ENCODE data around the gene GLRA1. TPM values are rescaled to one million over a fixed set of nuclear protein-coding genes. Genes with fewer than 3 reads are reported as not detected.
"Not testable (repeated sequence)": the region's sequence is repeated elsewhere in the genome, so short reads cannot be mapped to it uniquely, and the experiment has no call there.

Gene GLRA1
- total RNA-seq, 1 donor from 2014 or later: not detected

- DNase-seq (ENCODE audit: low read depth in 2 of 2): peak in 1 of 2 donors; percentile 29
Measured at GRCh38 chr5:151885138-151885908, 39.3 kb downstream of the GLRA1 start.

DNA sequence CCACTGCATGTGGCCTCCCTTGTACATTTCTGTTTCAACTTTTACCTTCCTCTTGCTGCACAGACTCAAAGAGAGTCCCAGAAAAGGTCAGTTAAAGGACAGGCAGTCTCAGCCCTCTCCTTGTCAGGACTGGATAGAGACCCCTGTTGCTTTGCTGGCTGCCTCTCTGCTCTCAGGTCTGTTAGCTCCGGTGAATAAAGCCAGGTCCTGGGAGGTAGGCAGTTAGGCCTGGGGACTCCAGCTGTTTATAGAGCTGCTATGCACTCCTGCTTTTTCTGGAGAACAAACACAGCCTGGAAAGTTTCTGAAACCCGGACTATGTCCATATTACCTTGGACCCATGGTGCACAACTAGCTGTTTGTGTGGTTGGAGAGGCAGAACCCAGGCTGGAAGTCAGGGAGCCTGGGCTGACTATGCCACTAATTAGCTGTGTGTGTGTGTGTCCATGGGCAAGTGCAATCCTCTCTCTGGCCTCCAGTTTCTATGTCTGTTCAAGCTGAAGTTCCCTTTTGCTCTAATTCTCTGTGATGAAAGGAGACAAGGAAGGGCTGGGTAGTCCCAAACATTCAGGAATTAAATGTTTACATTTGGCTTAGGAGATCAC, 42.9 kb downstream of the GLRA1 start:
- no peak for DNase-seq (ENCODE audit: low read depth in 2 of 2)

DNA sequence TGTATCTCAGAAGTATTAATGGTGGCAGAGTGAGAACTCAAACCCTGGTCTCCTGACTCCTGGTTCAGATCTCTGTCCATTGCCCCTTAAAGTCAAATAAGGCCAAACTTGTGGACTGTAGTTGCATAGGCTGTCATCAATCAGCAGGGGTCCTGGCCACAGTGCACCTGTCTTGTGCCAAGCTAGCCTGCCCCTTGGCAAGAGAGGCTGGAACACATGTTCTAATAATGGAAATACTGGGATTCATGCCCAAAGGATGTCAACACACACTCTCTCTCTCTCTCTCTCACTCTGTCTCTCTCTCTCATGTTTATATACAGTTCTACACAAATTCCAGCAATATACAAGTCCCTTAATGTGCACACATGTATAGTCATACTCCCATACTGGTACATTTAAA, 44.3 kb downstream of the GLRA1 start:
- DNase-seq (ENCODE audit: low read depth in 2 of 2): peak in 1 of 2 donors; percentile 28

GRCh38 chr5:151873701-151874100, 51.0 kb downstream of the GLRA1 start:
- DNase-seq (ENCODE audit: low read depth in 2 of 2): no peak

- DNase-seq (ENCODE audit: low read depth in 2 of 2): no peak
Measured at GRCh38 chr5:151872701-151873100, 52.0 kb downstream of the GLRA1 start.

DNA sequence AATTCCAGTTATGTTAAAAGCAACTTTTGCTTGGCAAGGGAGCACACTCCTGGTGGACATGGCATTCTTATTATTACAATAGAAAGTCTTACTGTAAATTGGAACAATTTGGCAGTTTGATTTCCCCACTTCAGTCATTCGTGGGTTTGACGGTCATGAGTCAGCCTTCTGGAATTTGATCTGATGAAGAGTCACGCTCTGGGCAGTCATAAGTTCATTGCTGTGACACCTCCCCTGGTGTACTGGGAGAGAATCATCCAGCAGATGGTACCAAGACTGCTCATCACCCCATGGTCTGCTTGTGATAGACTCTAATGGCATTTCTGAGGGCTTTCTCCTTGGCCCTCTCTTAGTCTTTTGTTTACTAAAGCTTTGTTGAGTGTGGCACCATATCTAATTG, 53.8 kb downstream of the GLRA1 start:
- DNase-seq (ENCODE audit: low read depth in 2 of 2): peak in 1 of 2 donors; percentile 52

GRCh38 chr5:151870271-151870670, 54.4 kb downstream of the GLRA1 start:
- no peak for DNase-seq (ENCODE audit: low read depth in 2 of 2)

DNA sequence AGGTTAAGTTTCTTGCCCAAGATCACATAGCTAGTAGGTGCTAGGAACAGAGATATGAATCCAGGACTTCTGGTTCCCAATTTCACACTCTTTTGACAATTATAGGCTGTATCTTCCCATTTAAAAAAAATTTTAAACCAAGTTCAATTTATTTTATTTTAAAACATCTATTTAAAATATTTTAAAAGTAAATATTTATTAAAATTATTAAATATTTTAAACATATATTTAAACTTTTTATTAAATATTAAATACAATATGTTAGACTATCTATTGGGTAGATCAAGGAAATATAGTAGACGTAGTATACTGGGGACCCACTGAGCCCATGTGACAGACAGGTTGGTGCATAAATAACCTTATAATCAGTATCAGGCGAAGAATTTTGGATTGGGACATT, 54.8 kb downstream of the GLRA1 start:
- DNase-seq (ENCODE audit: low read depth in 2 of 2): no peak

- no peak for DNase-seq (ENCODE audit: low read depth in 2 of 2)
Measured at GRCh38 chr5:151868451-151868850, 56.2 kb downstream of the GLRA1 start.

DNA sequence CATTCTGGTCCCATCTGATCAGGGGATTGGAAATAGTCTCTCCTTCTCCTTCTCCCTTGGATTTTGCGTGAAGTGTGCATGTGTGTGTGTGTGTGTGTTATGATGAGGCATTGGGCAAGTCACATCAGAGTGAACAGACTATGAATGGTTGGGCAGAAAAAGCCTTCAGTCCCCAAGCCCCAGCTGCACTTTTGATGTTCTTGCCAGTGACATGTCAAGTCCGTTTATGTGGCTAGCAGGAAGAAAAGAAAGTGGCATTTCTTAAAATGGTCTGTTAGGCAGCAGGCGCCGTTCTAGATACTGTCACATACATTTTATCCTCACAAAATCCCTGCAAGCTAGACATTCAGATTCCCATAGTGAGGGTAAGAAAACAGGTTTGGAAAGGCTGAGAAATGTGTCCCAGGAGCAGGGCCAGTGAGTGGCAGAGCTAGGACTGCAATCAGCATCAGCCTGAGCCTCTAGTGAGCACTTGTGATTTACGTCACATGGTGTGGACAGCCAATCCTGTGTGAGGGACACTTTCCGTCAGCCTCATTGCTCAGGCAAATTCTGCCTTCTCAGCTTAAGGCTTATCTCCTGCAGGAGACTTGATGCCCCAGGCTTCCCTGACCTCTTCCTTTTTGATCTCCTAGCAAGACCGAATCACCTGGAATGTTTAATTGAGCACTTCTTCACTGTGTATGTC, 60.4 kb downstream of the GLRA1 start:
- no peak for DNase-seq (ENCODE audit: low read depth in 2 of 2)

DNA sequence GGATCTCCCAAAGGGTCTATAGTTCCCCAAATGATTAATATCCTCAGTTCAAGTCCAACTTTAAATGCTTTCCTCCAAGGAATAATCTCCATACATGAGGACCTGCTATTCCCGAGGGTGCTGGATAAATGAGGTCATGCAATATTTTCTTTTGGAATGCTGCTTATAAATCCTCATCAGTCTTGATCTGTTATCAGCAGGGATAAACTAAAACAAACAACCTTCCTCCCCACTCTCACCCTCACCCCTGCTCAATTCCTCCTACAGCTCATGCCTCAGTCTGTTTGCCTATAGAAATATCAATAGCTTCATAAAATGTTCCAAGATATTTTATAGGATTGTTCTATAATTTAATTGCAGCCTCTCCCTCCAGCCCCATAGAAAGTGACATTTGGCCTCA, 61.1 kb downstream of the GLRA1 start:
- no peak for DNase-seq (ENCODE audit: low read depth in 2 of 2)

- no peak for DNase-seq (ENCODE audit: low read depth in 2 of 2)
Measured at GRCh38 chr5:151862811-151863472, 61.7 kb downstream of the GLRA1 start.

- not testable (repeated sequence) for DNase-seq (ENCODE audit: low read depth in 2 of 2)
Measured at GRCh38 chr5:151860867-151861266, 63.8 kb downstream of the GLRA1 start.

GRCh38 chr5:151856861-151857260, 67.8 kb downstream of the GLRA1 start:
- DNase-seq (ENCODE audit: low read depth in 2 of 2): no peak

DNA sequence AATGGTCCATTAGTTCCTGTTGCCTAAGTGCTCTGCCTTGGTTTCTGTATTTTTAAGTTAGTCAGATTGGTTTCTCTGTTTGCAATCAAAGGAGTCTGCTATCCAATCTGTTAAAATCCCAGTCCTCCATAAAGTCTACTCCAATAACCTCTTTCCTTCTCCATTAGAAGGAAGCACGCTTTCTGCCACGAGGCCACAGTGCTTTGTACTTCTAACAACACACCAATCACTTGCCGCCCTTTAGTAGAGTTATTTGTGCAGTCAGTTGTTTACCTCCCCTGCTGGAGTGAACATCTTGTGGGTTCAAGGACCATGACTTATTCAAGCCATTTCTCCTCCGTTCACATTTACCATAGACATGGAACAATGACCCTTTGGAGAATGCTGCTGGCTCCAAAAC, 69.0 kb downstream of the GLRA1 start:
- no peak for DNase-seq (ENCODE audit: low read depth in 2 of 2)

DNA sequence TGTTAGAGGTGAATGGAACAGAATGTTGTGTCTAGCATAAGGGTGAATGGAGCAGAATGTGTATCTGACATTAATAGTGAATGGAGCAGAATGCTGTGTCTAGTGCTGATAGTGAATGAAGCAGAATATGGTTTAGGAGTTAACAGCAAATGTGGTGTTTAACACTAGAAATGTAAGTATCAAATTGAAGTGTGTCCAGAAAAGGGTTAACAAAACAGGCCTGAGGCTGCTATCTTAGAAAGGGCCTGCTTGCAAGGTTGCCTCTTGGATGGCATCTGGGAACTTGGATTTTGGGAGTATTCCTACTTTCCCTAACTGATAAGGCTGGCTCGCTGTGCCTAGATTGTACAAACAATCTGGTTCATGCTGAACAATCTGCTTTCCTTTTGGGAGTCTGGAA, 76.8 kb downstream of the GLRA1 start:
- no peak for DNase-seq (ENCODE audit: low read depth in 2 of 2)

GRCh38 chr5:151846765-151847164, 77.9 kb downstream of the GLRA1 start:
- no peak for DNase-seq (ENCODE audit: low read depth in 2 of 2)

DNA sequence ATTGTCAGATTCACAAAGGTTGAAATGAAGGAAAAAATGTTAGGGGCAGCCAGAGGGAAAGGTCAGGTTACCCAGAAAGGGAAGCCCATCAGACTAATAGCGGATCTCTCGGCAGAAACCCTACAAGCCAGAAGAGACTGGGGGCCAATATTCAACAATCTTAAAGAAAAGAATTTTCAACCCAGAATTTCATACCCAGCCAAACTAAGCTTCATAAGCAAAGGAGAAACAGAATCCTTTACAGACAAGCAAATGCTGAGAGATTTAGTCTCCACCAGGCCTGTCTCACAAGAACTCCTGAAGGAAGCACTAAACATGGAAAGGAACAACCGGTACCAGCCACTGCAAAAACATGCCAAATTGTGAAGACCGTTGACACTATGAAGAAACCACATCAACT, 91.8 kb downstream of the GLRA1 start:
- DNase-seq (ENCODE audit: low read depth in 2 of 2): not testable (repeated sequence)

DNA sequence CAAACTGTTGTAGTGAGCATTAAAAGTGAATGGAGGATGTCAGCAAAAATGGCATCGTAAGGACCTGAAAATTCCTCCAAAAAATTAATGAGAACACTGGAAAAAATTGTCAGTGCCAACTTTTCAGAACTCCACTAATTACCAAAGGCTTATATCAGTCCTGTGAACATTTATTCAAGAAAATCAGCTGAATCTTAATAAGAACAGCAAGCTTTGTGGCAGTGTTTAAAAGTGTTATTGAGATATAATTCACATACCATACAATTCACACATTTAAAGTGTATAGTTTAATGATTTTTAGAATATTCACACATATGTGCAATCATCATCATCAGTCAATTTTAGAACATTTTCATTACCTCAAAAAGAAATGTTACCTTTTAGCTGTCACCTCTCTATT, 95.3 kb downstream of the GLRA1 start:
- DNase-seq (ENCODE audit: low read depth in 2 of 2): no peak

- DNase-seq (ENCODE audit: low read depth in 2 of 2): peak; percentile 71 to 73
Measured at GRCh38 chr5:151825445-151825844, 99.2 kb downstream of the GLRA1 start.

- no peak for DNase-seq (ENCODE audit: low read depth in 2 of 2)
Measured at GRCh38 chr5:151822141-151822540, 102.5 kb downstream of the GLRA1 start.

DNA sequence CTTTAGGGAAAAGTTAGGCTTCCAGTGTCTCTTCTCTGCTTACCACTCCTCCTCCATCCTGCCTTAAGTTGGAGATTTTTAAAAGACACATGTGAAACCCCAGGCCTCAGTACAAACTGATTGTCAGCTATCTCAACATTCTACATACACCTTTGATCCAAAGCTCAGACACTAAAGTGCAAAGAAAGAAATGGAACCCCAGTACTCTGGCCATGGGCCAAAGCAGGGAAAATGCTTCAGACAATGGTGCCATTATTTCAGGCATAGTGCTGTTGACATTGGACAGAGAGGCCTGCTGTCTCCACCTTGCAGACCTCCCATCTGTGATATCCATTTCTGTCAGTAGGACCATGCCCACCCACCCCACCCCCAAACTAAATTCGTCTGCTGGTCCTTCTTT, 103.7 kb downstream of the GLRA1 start:
- no peak for DNase-seq (ENCODE audit: low read depth in 2 of 2)
